Spinal cord (tissue), 10 donors: ENCODE results near the gene OSBPL7. TPM values are rescaled to one million over a fixed set of nuclear protein-coding genes. Genes with fewer than 3 reads are reported as not detected.
A peak's percentile ranks its signal among the peaks of the same experiment; 100 is the strongest.

Experiments used
- DNase-seq, 6 donors: peaks; one replicate each; pipeline versions ENCODE4 v3.0.0 to v3.0.0-alpha.2; 2013 to 2015; ENCODE audit warnings: low spot score in 6 of 6, low read depth in 4 of 6
- H3K27ac ChIP-seq: one replicate; pipeline ENCODE4 v1.5.1; 2013; ENCODE audit warnings: low read depth, low read length, control low read depth
- H3K27me3 ChIP-seq: one replicate; pipeline ENCODE4 v1.6.1; 2013; ENCODE audit warnings: low read length; ENCODE audit not compliant: control insufficient read depth, insufficient read depth
- H3K36me3 ChIP-seq: one replicate; pipeline ENCODE4 v1.6.1; 2013; ENCODE audit warnings: low read length; ENCODE audit not compliant: control insufficient read depth, insufficient read depth
- H3K4me1 ChIP-seq: one replicate; pipeline ENCODE4 v1.6.1; 2013; ENCODE audit warnings: low read length; ENCODE audit not compliant: control insufficient read depth, insufficient read depth
- H3K4me3 ChIP-seq: one replicate; pipeline ENCODE4 v1.5.1; 2013; ENCODE audit warnings: low read depth, low read length, control low read depth
- H3K9me3 ChIP-seq: one replicate; pipeline ENCODE4 v1.6.1; 2013; ENCODE audit warnings: low read length; ENCODE audit not compliant: control insufficient read depth, insufficient read depth
- WGBS: methylation state at CpG from one replicate; pipeline ENCODE4 v1.1.5; 2013; ENCODE audit warnings: missing lambda C conversion rate; ENCODE audit not compliant: insufficient coverage; 5-methylcytosine and 5-hydroxymethylcytosine counted together
- polyA plus RNA-seq, 2 donors: library from polyadenylated mRNA; unstranded; fragments of 120-200 nt; gene quantifications; one replicate each; pipeline ENCODE4 v1.2.1, GENCODE V29; 2013; ENCODE audit not compliant: insufficient read length in 2 of 2
- total RNA-seq, 2 donors: library from RNA; depleted of rRNA in 1 of 2; stranded (reverse); fragments of 120-200 nt in 1 of 2; fragments of >200 nt in 1 of 2; gene quantifications; one replicate each; pipeline versions ENCODE4 v1.2.3 to v1.2.4, GENCODE V29; 2013 to 2014
- donor health status: healthy.

Gene OSBPL7
- total and polyA plus RNA-seq, 4 donors: 7.1 to 25.6 (median 17.8) TPM

DNA sequence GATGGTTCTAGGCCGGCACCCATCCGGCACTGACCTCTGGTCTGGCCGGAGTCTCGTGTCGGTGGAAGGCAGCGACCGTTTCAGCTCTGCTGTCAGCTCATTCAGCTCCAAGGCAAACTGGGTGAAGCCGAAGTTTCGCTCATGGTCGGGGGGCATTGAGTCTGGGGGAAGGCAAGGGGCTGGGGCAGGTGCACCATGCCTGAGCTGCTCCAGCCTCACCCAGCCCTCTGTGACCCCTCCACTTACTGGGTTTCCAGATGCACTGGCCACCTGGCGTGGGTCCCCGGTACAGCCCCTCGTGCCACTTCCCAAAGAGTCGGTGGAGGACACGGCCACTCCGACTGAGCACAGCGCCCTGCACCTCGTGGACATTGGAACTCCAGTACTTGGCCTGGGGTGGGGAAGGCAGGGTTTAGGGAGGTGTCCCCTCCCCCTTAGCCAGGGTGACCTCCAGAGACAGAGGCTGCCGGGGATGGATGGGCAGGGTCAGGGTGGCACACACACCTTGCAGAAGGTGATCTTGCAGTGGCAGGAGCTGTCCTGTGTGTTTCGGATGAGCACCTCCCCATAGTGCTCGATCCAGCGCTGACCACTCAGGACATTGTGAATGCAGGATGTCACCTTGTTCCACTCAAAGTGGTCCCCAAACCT lies 12.6 kb downstream of the OSBPL7 start:
- peaks cover 5% of the 10 kb centered on the region for H3K4me1 ChIP-seq
- 93% methylated on average over 22 of the region's 22 CpGs for WGBS
- DNase-seq: no peak
- H3K36me3 ChIP-seq: peaks cover 78% of the 10 kb centered on the region
- H3K4me3 ChIP-seq: no peak overlapping the region
- H3K27me3 ChIP-seq: no peaks in the 10 kb centered on the region
- H3K27ac ChIP-seq: no peak overlapping the region
- H3K9me3 ChIP-seq: no peaks in the 10 kb centered on the region

DNA sequence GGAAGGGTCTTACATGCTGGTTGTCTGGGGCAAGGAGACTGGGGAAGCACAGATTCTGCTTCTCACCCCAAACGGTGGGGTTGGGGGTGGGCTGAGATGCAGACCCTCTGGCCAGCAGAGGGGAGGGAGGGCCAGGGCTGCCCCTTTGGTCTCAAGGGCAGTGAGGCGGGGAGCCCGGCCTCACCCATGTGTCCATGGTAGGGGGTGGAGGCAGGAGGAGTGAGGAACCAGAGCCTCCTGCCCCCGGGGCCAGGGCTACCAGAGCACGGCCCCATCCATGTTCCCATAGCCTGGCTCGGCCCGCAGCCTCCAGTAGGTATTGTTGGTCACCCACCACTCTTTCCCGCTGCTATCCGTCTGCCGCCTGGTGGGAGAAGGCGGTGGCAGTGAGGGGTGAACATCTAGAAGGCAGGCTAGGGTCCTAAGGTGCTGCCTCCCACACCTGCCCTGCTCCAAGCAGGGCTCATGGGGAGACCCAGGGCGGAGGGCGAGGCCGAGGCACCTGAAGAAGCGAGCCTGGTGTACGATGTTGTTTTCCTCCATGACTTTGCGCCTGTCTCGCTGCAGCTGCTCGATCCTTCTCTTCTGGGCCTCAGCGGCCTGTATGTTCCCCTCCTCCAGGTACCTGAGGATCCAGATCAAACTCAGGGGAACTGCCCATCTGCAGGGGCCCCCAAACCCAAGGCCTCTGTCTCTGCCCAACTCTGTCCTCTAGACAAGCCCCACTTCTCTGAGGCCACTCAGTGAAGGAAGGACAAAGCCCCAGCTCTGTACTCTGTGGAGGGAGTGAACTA lies 13.4 kb downstream of the OSBPL7 start:
- Histone ChIP-seq H3K4me3 (no peak overlapping the region), H3K4me1 (peaks cover 5% of the 10 kb centered on the region), H3K36me3 (peaks cover 71% of the 10 kb centered on the region), H3K9me3 (no peaks in the 10 kb centered on the region), H3K27ac (no peak overlapping the region), H3K27me3 (no peaks in the 10 kb centered on the region)
- DNase-seq: no peak
- 94% methylated on average over 19 of the region's 20 CpGs for WGBS

DNA sequence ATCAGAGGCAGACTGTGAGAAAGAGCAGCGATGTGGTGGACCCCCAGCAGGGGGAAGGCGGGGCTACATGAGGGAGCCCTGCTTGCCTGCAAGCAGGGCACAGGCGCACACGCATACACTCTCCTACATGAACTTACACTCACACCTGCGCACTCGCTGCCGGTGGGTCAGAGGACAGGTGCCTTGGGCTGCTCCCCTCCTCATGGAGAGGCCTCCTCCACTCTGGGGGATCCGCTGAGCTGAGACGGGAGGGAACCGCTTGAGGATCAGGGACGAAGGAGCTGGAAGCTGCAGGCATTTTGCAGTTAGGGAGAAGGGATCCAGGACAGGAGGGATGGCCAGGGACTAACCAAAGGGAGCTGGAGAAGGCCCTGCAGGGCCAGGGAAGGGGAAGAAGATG lies 14.2 kb downstream of the OSBPL7 start:
- no peak for DNase-seq
- WGBS: 81% methylated on average over 5 of the region's 11 CpGs
- H3K27ac ChIP-seq: no peak overlapping the region
- H3K9me3 ChIP-seq: no peaks in the 10 kb centered on the region
- no peaks in the 10 kb centered on the region for H3K27me3 ChIP-seq
- no peak overlapping the region for H3K4me3 ChIP-seq
- peaks cover 63% of the 10 kb centered on the region for H3K36me3 ChIP-seq
- H3K4me1 ChIP-seq: peaks cover 5% of the 10 kb centered on the region

DNA sequence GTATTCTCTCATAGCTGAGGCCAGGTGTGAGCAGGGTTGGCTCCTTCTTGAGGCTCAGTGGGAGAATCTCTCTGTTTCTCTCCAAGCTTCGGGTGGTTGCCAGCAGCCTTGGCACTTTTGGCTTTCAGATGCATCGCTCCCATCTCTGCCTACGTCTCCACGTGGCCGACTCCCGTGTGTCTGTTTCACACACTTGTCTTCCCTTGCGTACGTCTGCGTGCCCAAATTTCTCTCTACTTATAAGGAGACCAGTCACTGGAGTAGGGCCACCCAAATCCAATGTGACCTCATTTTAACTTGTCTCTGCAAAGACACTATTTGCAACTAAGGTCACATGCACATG lies 14.7 kb downstream of the OSBPL7 start:
- Histone ChIP-seq H3K36me3 (peaks cover 57% of the 10 kb centered on the region), H3K27me3 (no peaks in the 10 kb centered on the region), H3K27ac (no peak overlapping the region), H3K4me3 (no peak overlapping the region), H3K4me1 (peaks cover 5% of the 10 kb centered on the region), H3K9me3 (no peaks in the 10 kb centered on the region)
- peak in 1 of 6 donors; percentile 18 for DNase-seq
- whole genome bisulfite sequencing: 91% methylated on average over 9 of the region's 9 CpGs

DNA sequence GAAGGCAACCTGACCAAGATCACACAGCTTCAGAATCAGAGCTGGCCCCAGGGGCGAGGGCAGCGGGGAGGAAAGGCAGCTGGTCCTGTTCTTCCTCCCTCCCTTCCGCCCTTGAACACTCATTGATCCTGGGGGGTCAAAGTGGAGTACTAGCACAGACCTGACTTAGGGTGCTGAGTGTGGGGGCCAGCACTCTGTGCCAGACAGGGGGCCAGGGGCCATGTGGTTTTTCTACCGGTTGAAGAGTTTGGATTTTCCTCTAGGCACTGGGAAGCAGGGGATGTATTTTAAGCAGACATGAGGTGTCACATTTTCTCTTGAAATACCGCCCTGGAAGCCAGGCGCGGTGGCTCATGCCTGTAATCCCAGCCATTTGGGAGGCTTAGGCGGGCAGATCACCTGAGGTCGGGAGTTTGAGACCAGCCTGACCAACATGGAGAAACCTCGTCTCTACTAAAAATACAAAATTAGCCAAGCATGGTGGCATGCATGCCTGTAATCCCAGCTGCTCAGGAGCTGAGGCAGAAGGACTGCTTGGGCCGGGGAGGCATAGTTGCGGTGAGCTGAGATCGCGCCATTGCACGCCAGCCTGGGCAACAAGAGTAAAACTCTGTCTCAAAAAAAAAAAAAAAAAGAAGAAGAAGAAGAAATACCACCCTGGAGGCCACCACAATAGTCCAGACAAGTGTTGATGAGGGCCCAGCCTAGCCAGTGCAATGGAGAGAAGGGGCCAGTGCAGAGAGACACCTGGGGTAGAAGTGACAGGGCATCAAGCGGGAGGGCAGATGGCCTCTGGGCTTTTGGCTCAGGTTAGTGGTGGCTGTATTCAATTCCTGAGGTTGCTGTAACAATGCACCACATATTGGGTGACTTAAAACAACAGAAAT lies 15.3 kb downstream of the OSBPL7 start:
- Histone ChIP-seq H3K4me1 (peaks cover 2% of the 10 kb centered on the region), H3K27ac (no peak overlapping the region), H3K9me3 (no peaks in the 10 kb centered on the region), H3K27me3 (peaks cover 3% of the 10 kb centered on the region), H3K4me3 (no peak overlapping the region), H3K36me3 (peaks cover 51% of the 10 kb centered on the region)
- no peak for DNase-seq
- 81% methylated on average over 13 of the region's 16 CpGs for WGBS

DNA sequence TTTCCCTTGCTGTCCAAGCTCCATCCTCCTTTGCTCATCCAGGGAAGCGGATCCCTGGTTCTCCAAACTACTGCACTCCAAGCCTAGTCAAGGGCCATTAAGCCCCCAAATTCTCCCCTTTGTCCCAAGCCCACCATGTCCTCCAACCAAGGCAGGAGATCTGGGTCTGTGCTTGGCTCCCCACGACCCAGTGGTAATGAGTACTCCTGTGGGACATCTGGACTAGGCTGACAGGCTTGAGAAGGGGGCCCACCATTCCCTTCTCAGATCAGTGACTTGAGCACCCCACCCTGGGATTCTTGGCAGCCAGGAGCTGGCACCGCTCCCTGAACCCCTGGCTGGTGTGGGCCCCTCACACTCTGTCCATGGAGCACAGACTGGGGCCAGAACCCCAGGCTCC lies 17.1 kb downstream of the OSBPL7 start:
- Histone ChIP-seq H3K4me3 (no peak overlapping the region), H3K27ac (no peak overlapping the region), H3K9me3 (no peaks in the 10 kb centered on the region), H3K36me3 (peaks cover 35% of the 10 kb centered on the region), H3K4me1 (no peaks in the 10 kb centered on the region), H3K27me3 (peaks cover 9% of the 10 kb centered on the region)
- no peak for DNase-seq
- WGBS: 53% methylated on average over 2 of the region's 3 CpGs

DNA sequence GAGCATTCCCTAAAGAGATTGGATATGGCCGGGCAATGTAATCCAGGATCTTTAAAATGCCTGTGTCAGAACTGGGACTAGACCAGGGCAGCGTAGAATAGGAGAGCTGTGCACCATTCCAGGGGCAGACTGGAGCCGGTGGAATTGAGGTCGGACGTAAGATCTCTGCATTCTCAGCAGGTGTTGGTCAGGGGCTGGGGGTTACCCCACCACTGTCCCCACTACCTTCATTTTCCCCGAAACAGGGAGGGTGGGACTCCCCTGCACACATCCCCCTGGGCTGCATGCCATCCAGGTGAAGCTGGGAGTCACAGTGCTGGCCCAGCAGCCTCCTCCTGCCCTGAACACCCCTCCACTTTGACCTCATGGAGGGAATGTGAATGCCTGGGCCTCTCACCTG lies 17.8 kb downstream of the OSBPL7 start:
- 63% methylated on average over 6 of the region's 6 CpGs for WGBS
- H3K36me3 ChIP-seq: peaks cover 27% of the 10 kb centered on the region
- peaks cover 9% of the 10 kb centered on the region for H3K27me3 ChIP-seq
- DNase-seq: no peak
- no peak overlapping the region for H3K27ac ChIP-seq
- no peaks in the 10 kb centered on the region for H3K9me3 ChIP-seq
- H3K4me3 ChIP-seq: no peak overlapping the region
- H3K4me1 ChIP-seq: no peaks in the 10 kb centered on the region

DNA sequence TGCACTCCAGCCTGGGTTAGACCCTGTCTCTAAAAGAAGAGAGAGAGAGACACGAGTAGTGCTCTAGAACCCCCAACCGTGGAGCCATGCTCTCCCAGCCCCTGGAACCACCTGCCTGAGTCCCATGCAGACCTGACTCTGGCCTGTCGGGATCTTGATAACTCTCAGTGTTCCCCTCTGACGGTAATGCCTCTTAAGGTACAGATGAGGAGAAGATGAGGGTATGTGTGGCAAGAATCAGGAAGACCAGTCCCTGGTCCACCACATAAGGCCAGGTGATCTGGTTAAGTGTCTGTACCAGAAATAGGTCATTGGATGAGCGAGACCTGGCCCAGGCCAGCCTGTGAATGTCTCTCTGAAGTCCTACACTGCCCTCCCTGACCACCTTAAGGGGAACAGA lies 18.4 kb downstream of the OSBPL7 start:
- 47% methylated on average over 4 of the region's 5 CpGs for WGBS

DNA sequence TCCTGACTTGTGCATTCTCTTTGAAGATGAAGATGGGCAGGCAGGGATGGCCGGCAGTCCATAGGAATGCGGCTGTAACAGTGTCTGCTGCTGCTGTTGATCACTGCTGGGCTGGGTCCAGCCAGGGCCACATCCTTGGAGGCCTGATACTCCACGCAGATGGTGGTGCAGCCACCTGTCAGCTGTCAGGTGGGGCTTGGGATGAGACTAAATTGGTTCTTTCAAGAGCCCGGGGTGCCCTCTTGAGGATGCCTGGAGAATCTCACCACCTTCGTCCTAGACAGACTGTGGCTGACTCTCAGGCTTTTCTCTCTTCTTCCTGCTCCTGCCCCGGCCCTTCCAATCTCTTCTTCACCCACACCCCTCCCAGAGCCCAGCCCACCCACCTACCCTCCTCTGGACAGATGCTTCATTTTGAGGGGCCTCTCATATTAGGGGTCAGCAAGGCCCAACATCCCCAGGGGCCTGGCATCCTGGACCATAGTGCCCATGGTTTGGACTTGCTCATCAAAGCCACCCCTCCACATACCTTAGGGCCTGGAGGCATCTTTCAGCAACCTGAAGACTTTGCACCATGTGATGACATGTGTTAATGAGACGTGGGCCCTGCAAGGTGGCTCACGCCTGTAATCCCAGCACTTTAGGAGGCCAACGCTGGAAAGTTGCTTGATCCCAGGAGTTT lies 19.1 kb downstream of the OSBPL7 start:
- Histone ChIP-seq H3K27ac (no peak overlapping the region), H3K36me3 (peaks cover 15% of the 10 kb centered on the region), H3K4me1 (no peaks in the 10 kb centered on the region), H3K9me3 (no peaks in the 10 kb centered on the region), H3K27me3 (peaks cover 11% of the 10 kb centered on the region), H3K4me3 (no peak overlapping the region)
- peak in 2 of 6 donors; percentile 51 to 82 for DNase-seq
- WGBS: 34% methylated on average over 9 of the region's 9 CpGs

More for the DNA sequence above, 18.4 kb downstream of the OSBPL7 start:
- H3K4me1 ChIP-seq: no peaks in the 10 kb centered on the region
- H3K9me3 ChIP-seq: no peaks in the 10 kb centered on the region
- H3K4me3 ChIP-seq: no peak overlapping the region
- H3K36me3 ChIP-seq: peaks cover 22% of the 10 kb centered on the region
- DNase-seq: no peak
- H3K27ac ChIP-seq: no peak overlapping the region
- peaks cover 9% of the 10 kb centered on the region for H3K27me3 ChIP-seq
